GM18499 (cell line): ENCODE measurements around the gene EGLN2.
A peak's percentile ranks its signal among the peaks of the same experiment; 100 is the strongest.
"Not testable (repeated sequence)": the region's sequence is repeated elsewhere in the genome, so short reads cannot be mapped to it uniquely, and the experiment has no call there.

Experiments used
- ATAC-seq: cut with Tn5 transposase; IDR thresholded peaks from one replicate; pipeline ENCODE4 v1.9.1; 2021; ENCODE audit warnings: moderate number of reproducible peaks; ENCODE audit not compliant: insufficient read depth, unreplicated experiment

EGLN2 gene

DNA sequence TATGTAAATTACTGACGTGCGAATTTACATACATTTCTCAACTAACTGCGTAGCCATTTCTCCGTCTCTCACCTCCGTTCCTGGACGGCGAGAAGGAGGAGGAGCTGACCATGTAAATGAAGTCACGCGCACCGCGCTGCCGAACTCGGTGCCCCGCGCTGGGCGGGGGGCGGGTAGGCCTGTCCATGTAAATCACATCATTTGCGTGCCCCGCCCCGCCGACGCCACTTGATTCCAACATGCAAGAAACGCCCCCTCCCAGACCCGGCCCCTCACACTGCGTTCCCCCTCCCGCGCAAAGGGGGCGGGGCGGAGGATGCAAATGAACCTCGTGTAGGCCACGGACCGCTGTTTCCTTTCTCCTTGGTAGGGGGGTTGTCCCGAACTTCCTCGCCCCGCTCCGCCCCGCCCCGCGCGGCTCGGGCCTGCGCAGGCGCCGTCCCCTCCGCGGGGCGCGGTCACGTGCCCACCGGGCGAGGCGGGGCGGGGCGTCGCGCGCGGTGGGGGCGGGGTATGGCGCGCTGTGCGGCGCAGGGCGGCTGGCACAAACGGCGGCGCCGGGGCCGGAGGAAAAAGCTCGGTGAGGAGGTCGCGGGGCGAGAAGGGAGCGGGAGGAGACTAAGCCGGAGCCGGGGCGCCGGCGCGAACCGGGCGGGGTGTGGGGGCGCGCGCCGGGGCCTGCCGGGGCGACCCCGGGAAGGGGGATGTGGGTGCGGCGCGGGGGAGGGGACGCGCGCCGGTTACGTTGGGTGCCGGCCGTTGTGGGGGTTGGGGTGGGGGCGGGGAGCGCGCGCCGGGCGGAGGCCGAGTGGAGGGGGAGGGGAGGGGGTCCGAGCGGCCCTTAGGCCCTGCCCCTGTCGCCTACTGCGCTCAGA is at the start of gene EGLN2:
TSS of gene EGLN2 (plus strand) at position 509 of the 875 bp plus-strand sequence. CDS start 1,382 bp downstream, outside the sequence.
- peak; percentile 58 for ATAC-seq

GRCh38 chr19:40750058-40750873 is 48.7 kb upstream of the EGLN2 start, which contains the start of gene ACTMAP:
Gene ACTMAP, minus strand, starts transcription at chr19:40750477. Its CDS starts 674 bp downstream, at chr19:40749803.
- ATAC-seq: peak; percentile 78

DNA sequence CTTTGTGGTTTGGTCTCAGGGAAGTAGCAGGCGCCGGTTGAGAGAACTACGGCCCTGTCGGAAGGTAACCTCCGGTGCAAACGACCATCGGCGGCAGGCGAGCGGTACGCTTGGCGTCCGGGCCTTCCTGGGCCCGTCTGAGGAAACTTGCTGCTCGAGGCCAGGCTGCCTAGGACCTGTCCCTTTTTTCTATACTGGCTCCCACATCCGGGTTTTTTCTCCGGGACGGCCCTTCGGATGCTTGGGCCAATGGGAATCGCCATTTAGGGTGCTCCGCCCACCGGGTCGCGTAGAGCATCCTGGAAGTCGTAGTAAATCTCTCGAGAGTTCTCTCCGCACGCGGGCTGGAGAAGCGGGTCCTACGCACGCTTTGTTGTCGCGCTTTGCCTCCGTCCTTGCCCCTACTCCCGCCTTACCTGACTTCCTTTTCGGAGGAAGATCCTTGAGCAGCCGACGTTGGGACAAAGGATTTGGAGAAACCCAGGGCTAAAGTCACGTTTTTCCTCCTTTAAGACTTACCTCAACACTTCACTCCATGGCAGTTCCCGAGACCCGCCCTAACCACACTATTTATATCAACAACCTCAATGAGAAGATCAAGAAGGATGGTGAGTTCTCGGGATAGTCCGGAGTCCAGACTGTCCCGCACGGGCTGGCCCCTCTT is 48.0 kb upstream of the EGLN2 start, which contains the start of gene SNRPA:
TSS of gene SNRPA (plus strand) at position 330 of the 664 bp plus-strand sequence. CDS start at position 536, 206 bp downstream.
- peak; percentile 25 for ATAC-seq

GRCh38 chr19:40752257-40752781 is 46.7 kb upstream of the EGLN2 start:
- ATAC-seq: no peak

- ATAC-seq: no peak
Observed at GRCh38 chr19:40754611-40755247, 44.3 kb upstream of the EGLN2 start.

DNA sequence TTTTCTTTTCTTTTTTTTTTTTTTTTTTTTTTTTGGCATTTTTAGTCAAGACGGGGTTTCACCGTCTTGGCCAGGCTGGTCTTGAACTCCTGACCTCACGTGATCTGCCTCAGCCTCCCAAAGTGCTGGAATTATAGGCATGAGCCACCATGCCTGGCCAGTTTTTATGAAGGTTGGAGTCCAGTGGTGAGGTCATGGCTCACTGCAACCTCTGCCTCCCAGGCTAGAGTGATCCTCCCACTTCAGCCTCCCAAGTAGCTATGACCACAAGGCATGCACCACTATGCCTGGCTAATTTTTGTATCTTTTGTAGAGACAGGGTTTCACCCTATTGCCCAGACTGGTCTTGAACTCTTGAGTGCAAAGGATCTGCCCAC is 43.8 kb upstream of the EGLN2 start:
- no peak for ATAC-seq

- no peak for ATAC-seq
Observed at GRCh38 chr19:40755791-40756190, 43.2 kb upstream of the EGLN2 start.

GRCh38 chr19:40756502-40757110 is 42.4 kb upstream of the EGLN2 start:
- ATAC-seq: no peak

- ATAC-seq: no peak
Observed at GRCh38 chr19:40758491-40758890, 40.5 kb upstream of the EGLN2 start.

GRCh38 chr19:40759352-40759751 is 39.6 kb upstream of the EGLN2 start:
- no peak for ATAC-seq

GRCh38 chr19:40762754-40763470 is 36.1 kb upstream of the EGLN2 start:
- no peak for ATAC-seq

- no peak for ATAC-seq
Observed at GRCh38 chr19:40763526-40763925, 35.5 kb upstream of the EGLN2 start.

- ATAC-seq: no peak
Observed at GRCh38 chr19:40763963-40764362, 35.0 kb upstream of the EGLN2 start.

DNA sequence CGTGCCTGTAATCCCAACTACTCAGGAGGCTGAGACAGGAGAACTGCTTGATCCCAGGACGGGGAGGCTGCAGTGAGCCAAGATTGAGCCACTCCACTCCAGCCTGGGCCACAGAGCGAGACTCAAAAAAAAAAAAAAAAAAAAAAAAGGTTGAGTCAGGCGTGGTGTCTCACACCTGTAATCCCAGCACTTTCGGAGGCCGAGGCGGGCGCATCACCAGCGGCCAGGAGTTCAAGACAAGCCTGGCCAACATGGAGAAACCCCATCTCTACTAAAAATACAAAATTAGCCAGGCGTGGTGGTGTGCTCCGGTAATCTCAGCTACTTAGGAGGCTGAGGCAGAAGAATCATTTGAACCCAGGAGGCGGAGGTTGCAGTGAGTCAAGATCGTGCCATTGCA is 32.6 kb upstream of the EGLN2 start:
- ATAC-seq: not testable (repeated sequence)

- no peak for ATAC-seq
Observed at GRCh38 chr19:40768869-40769268, 30.1 kb upstream of the EGLN2 start.

- ATAC-seq: not testable (repeated sequence)
Observed at GRCh38 chr19:40771101-40771862, 27.7 kb upstream of the EGLN2 start.

DNA sequence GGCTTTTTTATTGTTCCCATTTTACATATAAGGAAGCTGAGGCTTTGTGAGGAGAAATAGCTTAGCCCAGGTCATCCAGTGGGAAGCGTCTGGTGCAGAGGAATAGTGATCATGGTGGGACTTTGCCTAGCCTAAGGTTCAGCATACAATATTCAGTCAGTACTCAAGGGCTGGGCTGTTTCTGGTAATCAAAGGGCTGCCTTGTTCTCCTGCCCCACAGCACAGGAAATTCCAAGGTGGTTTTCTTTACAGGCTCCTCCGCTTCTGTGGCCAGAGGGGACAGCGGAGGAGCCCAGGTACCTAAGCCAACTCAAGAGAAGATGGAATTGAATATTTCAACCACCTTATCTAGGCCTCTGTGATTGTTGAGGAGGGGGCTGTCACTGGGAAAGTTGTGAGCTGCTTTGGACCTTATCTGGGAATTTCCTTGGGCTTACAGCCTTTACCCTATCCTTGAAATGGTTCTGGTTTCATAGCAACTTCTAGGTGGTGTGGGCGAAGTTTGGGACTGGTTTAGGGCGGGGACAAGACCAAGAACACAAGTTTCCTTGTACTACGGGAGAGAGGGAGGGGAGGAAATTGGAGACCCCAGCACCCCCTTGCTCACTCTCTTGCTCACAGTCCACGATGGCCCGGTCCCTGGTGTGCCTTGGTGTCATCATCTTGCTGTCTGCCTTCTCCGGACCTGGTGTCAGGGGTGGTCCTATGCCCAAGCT is 23.9 kb upstream of the EGLN2 start, which contains the start of gene MIA:
TSS of gene MIA (plus strand) at position 606 of the 716 bp plus-strand sequence. CDS start at position 628, 22 bp downstream.
- ATAC-seq: no peak
